ENCODE results near the gene TUBB.

GRCh38 chr6:30720738-30721197 lies 616 bp downstream of the TUBB start:
- TF ChIP-seq ZNF274 (IDR thresholded peaks at IDR 0.05; ENCODE audit: low read depth, low read length) = no peak
- no peak for TF ChIP-seq SUZ12 (IDR thresholded peaks at IDR 0.05; ENCODE audit: extremely low read depth, insufficient read depth, insufficient read length)
